AG09319 (cell line): ENCODE data around the gene HSBP1L1.

Experiments
- DNase-seq: peaks from one replicate; pipeline ENCODE4 v3.0.0-alpha.2; 2010; ENCODE audit warnings: low read depth; ENCODE audit errors: extremely low read depth
- CTCF ChIP-seq: IDR thresholded peaks from 2 replicates; pipeline ENCODE4 v1.5.1; 2011; ENCODE audit warnings: low read depth, mild to moderate bottlenecking, inconsistent platforms, low read length, moderate library complexity

Gene HSBP1L1

GRCh38 chr18:79926306-79926705 is 38.1 kb upstream of the HSBP1L1 start:
- DNase-seq, result no peak
- TF ChIP-seq CTCF, result no peak

GRCh38 chr18:79926715-79927606 is 37.5 kb upstream of the HSBP1L1 start:
- no peak for DNase-seq
- TF ChIP-seq CTCF, result no peak

GRCh38 chr18:79927607-79928562 is 36.6 kb upstream of the HSBP1L1 start:
- no peak for TF ChIP-seq CTCF
- DNase-seq, result no peak

- no peak for DNase-seq
- TF ChIP-seq CTCF, result no peak
These were observed 35.9 kb upstream of the HSBP1L1 start for GRCh38 chr18:79928563-79928960.

- no peak for DNase-seq
- no peak for TF ChIP-seq CTCF
These were observed 34.3 kb upstream of the HSBP1L1 start for GRCh38 chr18:79930020-79930642.

GRCh38 chr18:79931475-79931874 is 33.0 kb upstream of the HSBP1L1 start:
- no peak for DNase-seq
- no peak for TF ChIP-seq CTCF

- no peak for TF ChIP-seq CTCF
- DNase-seq, result no peak
These were observed 31.5 kb upstream of the HSBP1L1 start for GRCh38 chr18:79932907-79933306.
